GM18507 (cell line): Measurements from ENCODE around the gene TLR9.

Experiments used
- DNase-seq: peaks from one replicate; pipeline ENCODE4 v3.0.0; 2011; ENCODE audit warnings: low read depth; ENCODE audit not compliant: insufficient read length; ENCODE audit errors: extremely low spot score
- FAIRE-seq: peaks from 2 replicates; lab custom pipeline; 2011; peaks lifted over from hg19 to GRCh38; lab: Jason Lieb, UNC

Gene TLR9

DNA sequence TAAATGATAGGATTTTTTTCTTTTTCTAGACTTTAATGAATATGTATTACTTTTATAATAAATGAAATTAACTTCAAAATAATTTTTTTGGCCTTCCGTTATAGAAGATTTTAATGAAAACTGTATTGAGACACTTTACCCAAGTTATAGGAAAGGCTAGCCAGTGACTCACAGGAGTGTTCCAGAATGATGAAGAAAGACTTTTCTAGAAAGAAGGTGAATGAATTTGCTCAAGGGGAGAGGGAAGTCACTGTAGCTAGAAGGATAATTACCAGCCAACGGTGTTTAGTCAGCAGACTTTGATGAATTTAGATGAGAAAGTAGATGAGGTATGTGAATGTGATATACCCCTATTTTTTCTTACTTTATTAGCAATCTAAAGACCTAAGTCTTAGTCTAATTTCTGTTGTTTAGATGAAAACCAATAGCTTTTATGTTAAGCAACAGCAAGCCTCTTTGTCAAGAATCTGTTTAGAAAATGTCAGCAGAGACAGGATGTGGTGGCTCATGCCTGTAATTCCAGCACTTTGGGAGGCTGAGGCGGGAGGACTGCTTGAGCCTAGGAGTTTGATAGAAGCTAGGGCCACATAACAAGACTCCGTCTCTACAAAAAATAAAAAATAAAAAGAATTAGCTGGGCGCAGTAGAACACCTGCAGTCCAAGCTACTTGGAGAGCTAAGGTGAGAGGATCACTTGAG, 24.3 kb downstream of the TLR9 start:
- DNase-seq, result no peak
- no peak for FAIRE-seq

DNA sequence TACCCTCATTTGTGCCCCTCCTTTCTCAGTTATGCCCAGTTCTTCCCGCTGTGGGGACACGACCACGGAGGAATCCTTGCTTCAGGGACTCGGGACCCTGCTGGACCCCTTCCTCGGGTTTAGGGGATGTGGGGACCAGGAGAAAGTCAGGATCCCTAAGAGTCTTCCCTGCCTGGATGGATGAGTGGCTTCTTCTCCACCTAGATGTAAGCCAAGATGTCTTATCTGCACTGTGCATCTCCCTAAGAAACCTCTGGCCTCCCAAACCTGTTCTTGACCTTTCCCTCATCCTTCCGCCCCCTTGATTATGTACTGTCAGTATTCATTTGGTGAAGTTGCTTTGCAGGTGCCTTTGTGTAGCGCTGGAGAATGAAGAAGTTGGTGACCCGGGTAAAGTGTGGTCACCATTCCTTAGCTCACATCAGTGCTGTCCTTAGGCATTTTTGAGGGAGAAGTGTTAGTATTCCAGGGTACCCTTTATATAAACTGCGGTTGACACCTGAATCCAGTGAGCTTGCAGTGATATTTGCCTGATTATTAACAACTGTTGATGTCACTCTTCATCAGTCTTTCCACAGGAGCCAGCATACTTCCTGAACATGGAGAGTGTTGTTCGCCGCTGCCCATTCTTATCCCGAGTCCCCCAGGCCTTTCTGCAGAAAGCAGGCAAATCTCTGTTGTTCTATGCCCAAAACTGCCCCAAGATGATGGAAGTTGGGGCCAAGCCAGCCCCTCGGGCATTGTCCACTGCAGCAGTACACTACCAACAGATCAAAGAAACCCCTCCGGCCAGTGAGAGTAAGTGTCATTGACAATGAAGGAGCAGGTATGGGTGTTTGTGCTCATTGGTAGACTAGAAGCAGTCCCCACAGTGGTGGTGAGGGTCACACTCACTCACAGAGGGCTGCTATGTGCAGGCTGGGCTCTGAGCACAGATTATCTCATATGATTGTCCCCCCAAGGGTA, 26.5 kb downstream of the TLR9 start:
- DNase-seq (no peak), FAIRE-seq (peak; percentile 29)

DNA sequence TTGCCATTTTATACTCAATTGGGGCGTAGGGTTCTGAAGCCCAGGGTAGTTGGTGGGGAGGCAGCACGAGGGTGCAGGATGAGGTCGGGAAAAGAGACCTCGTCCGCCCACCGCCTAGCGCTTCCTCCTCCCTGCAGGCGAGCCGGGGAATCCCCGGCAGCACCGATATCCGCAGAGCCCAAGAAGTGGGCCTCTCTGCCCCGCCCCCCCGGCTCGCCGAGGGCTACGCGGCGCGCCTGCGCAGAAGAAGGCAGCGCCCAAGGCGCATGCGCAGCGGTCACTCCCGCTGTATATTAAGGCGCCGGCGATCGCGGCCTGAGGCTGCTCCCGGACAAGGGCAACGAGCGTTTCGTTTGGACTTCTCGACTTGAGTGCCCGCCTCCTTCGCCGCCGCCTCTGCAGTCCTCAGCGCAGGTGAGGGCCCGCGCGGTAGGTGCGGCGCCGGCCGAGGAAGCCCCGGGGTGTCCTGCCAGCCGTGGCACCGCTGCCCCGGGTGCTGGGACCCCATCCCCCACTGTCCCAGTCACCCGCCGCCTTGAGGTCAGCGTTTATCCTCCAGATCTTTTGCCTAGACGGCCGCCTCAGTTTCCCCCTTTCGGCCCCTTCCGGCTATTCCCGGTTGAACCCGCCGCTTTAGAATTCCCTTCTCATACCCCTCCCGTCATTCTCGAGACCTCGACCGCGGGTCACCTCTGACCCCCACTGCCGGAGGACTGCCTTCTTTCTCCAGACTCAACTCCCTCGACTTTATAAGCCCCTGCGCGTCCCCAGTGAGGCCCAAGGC, 27.4 kb downstream of the TLR9 start, which contains the start of gene ALAS1:
Gene ALAS1, plus strand, starts transcription at position 319 of the 784 bp plus-strand sequence. CDS start 1,082 bp downstream, outside the sequence.
- DNase-seq, result peak; percentile 100
- FAIRE-seq, result peak; percentile 97

DNA sequence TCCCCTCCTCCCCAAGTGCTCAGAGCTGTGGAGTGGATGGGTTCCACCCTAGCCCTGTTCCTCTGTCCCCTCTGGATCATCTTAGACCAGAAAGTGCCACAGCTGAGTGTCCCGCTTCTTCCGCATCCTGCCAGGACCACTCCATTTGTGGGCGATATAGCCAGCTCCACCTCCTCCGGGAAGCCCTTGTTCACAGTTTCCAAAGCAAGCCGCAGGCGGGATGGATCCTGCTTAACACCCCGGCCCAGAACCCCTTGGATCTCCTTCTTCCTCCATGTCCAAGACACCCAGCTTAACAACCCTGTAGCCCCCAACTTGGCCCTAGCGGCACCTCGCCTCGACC, 28.0 kb downstream of the TLR9 start:
- DNase-seq (no peak), FAIRE-seq (no peak)

DNA sequence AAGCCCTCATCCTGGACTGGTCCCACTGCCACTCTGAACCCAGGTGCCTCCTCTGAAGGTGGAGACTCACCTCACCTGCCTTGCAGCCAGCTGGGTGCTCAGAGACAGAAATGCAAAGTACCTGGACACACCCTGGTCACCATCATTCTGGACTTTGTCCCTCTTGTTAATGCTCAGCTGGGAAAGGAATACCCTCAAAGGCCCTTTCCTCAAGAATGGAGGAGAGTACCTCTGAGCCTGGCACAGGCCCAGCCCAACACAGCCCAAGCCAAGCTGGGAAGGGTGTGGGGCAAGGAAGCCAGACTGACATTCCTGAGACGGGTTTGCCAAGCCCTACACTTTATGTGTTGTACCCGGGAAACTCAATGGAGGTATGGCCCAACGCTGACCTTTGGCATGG, 28.5 kb downstream of the TLR9 start:
- FAIRE-seq (no peak), DNase-seq (no peak)

DNA sequence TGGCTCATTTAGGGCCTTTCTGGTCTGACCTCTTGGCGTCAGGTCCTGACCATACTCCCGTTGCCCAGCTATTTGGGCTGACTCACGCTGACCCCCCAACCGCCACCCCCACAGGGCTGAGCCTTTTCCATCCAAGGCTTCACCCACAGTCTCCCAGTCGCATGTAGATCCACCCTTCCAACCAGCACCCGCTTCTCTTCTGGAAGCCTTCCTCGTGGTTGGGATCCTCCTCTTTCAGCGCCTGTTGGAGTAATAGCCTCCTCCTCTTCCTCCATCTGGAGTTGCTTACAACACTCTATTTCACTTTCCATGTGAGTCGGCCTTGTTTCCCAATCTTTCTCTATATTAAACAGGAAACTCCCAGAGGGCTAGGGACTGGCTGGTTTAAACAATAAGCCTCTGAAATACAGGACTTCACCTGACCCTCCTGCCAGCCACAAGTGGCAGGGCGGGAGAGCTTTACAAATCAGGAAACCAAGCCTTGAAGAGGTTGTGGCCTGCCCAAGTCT, 29.6 kb downstream of the TLR9 start:
- FAIRE-seq (no peak), DNase-seq (no peak)

DNA sequence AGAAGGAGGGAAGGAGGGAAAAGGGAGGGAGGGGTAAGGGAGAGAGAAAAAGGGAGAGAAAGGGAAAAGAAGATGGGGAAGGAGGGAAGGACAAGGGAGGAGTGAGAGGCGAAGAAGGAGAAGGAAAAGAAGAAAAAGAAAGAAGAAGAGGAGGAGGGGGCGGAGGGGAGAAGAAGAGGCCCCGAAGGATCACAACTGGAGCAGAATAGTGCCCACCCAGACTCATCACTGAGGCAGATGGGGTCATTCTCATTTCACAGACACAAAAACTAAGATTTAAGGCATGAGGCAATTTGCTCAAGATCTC, 30.2 kb downstream of the TLR9 start:
- DNase-seq, result no peak
- FAIRE-seq, result no peak

DNA sequence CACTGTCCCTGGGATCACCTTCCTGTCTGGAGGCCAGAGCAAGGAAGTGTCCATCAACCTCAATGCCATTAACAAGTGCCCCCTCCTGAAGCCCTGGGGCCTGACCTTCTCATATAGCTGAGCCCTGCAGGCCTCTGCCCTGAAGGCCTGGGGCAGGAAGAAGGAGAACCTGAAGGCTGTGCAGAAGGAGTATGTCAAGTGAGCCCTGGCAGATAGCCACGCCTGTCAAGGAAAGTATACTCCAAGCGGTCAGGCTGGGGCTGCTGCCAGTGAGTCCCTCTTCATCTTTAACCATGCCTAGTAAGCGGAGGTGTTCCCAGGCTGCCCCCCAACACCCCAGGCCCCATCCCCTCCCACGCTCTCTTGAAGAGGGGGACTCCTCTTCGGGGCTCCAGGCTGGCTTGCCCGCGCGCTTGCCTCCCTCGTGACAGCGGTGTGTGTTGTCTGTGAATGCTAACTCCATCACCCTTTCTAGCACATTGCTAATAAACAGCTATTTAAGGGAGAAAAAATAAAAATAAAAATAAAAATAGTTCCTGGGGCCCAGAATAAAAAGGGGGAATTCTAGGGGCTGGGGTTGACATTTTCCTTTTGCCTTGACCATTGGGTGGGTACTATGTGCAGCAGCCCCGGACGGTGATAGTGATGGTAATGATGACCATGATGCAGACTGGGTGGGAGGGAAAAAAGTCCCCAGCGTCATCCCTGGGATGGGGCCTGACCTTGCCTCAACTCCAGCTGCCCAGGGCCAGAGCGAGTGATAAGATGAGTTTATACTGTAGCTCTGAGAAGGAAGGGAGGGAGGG, 30.8 kb downstream of the TLR9 start:
- FAIRE-seq, result no peak
- DNase-seq, result no peak

DNA sequence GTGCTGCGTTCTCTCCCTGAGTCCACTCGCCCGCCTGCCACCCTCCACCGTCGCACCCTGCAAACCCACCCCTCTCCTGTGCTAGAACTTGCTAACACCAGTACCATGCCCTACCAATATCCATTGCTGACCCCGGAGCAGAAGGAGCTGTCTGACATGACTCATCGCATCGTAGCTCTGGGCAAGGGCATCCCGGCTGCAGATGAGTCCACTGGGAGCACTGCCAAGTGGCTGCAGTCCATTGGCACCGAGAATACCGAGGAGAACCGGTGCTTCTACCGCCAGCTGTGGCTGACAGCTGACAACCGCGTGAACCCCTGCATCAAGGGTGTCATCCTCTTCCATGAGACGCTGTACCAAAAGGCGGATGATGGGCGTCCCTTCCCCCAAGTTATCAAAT, 32.4 kb downstream of the TLR9 start:
- FAIRE-seq (no peak), DNase-seq (no peak)

DNA sequence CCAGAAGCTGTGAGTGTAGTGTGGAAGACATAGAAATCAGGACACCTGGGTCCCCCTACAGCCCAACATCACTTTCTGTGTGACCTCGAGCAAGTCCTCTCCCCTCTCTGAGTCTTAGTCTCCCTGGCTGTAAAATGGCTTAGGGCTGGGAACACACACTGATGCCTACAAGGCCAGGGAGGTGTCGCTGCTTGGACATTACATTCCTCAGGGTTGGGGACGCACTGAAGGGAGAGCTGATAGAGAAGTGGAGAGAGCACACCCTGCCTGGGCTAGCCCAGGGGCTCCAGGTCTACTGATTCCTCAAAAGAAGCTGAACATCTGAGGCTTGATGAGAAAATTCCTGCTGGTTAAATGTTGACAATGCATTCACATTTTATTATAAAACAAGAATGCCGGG, 33.8 kb downstream of the TLR9 start:
- FAIRE-seq, result no peak
- DNase-seq, result no peak

DNA sequence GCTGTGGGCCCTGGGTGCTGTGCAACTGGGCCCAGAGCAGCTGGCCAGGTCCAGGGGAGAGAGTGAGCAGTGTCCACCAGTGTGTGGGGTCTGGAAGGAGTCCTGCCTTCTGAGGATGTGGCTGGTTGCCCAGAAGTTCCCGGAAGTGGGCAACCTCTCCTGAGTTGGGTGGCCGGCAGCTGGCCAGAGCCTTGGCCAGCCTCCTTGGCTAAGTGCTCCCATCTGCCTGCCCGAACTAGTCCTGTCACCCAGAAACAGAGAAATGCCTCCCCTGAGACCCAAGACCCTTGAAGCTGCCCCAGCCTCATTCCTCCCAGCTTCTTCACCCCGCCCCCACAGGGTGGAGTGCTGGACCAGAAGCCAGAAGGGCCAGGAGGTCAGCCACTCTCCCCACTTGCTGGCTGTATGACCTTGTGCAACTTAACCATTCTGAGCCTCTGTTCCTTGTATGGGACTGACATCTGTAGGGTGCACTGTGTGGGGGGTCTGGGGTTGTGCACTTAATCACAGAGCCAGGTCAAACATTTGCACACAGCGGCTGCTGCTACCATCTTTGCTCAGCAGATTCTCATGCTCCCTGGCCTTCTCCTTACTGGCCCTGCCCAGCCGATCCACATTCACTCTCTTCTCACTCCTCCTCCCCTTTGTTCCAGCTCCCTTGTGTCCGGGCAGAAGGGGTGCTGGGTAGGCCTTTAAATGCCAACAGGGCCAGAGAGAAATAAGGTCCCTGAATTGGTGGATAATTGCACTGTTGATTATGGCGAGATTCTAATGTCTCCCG, 35.0 kb downstream of the TLR9 start:
- no peak for DNase-seq
- no peak for FAIRE-seq

DNA sequence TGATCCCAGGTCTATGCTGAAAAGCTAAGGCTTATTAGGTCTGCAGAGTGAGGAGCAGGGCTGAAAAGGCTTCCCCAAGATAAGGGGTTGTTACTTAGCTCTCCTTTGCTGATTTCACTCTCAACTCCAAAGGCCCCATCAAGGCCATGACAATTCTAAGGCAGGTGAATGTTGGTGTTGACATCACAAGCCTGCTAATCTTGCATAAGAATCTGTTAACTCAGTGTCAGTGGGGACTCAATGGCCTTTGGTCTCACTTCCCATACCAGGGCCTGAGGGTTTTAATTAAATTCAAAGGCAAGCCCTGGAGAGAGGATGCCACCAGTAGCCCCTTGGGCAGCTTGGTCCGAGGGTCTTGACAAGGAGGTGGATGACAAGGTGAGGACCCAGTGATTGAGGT, 36.9 kb downstream of the TLR9 start:
- DNase-seq (no peak), FAIRE-seq (no peak)

DNA sequence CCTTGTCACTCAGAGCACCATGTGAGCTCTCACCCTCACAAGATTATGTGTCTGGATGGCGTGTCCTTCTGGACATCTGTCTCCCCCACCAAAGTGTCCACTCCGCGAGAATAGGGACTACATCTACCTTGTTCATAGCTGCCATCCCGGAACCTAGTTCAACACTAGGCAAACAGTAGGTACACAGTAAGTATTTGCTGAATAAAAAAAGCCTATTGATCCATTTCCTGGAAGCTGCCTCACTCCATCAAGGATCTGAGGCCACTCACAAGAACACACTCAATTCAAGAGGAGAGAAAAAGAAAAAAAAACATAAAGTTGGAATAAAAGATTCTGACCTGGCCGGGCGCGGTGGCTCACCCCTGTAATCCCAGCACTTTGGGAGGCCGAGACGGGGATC, 38.7 kb downstream of the TLR9 start:
- no peak for FAIRE-seq
- no peak for DNase-seq

DNA sequence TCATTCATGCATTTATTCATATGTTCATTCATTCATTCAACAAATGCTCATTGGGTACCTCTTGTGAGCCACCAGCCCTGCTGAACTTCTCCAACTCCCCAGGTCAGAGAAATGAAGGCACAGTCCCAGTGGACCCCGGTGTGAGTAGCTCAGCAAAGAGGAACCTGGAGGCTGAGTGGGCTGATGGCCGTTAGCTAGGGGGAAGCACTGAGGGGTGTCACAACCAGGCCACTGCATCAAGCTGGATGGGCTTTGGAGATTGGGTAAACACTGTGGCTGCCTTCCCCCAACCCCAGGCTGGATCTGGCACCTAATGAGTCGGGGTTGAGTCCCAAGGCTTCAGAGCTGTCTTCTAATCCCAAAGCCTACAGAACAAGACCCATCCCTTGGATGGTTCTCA, 39.6 kb downstream of the TLR9 start:
- DNase-seq (no peak), FAIRE-seq (no peak)

DNA sequence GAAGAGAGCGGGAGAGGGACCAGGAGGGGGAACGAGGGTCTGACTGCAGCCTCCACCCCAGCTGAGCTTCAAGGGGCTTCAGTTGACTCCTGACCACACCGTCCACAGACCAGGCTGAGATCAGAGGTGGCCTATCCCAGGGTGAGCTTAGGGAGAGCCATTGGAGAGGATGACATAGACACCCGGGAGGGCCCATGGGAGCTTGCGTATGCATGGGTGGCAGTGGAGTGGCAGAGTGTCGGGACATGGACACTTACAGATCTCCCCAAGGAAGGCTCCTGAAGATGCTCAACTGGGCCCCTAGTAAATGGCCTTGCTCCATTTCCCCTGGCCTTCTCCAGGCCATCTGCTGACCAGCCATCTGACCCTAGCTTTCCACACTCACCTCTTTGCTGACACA, 40.1 kb downstream of the TLR9 start:
- DNase-seq, result no peak
- FAIRE-seq, result no peak

DNA sequence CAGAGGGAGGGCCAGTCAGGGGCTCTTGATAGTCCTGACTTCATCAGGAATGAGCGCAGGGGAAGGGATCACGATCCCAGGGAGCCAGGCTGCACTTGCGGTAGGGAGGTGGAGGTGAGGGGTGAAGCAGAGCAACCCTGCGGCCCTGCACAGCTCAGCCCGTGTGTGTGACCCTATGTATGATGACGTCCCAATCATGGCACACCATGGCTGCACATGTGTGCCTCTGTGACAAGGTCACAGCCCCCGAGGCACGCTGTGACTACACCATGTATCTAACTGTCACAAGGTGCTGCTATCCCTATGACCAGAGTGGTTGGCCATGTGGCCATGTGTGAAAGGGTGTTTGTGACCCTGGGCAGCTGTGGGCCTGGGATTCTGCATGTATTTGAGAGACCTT, 40.8 kb downstream of the TLR9 start:
- DNase-seq (no peak), FAIRE-seq (no peak)

DNA sequence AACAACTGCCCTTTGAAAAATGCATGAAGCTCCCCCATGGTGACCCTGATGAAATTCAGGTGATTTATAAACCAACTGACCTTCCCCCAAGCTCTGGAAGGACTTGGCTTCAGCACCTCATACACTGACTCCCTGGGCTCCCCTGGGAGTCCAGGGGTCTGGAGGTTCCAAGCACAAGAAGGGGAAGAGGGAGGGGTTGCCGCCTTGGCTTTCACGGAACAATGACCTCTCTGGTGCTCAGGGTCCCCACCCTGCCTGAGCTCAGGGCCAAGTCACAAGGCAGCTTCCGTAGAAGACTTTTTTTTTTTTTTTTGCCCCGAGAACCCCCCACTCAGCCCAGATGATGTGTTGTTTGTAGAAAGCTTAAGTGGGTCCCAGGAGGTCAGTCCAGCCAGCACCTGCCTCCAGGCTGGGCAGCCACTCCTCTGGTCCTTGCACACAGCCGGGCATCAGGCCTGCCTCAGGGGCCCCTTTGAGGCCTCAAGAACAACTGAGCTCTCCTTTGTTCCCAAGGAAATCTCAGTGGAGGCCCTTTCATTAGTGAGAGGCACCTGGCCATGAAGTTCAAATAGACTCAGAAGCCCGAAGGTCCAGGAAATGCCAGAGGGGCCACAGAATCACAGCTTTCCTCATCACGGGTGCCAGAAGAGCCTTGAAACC, 41.5 kb downstream of the TLR9 start:
- no peak for DNase-seq
- FAIRE-seq, result no peak

DNA sequence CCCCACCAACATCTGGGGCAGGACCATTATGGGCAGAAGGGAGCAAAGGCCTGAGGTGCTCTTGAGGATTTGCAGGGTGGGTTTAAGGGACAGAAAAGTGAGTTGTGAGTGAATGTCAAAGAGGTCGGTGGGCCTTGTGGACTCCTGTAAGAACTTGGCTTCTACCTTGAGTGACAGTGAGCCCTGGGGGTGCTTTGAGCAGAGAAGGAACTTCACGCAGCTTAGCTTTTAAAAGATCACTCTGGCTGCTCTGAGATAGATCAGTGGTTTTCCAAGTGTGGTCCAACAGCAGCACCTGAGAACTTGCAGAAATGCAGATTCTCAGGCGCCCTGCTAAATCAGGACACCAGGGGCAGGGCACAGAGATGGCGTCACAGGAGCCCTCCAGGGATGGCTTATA, 42.8 kb downstream of the TLR9 start:
- FAIRE-seq, result no peak
- no peak for DNase-seq
